ENCODE data around the gene COL28A1. TPM values are rescaled to one million over a fixed set of nuclear protein-coding genes. Genes with fewer than 3 reads are reported as not detected.

Gene COL28A1
- polyA plus RNA-seq, 1 donor (not counting 4 experiments of a cell fraction or from before 2014, with no cell fraction given) = 0.13 TPM

GRCh38 chr7:7539711-7540110 lies 4.0 kb upstream of the COL28A1 start:
- no peaks in the 10 kb centered on the region for H3K9me1 ChIP-seq (ENCODE audit: control insufficient read depth, extremely low read depth, insufficient read depth, low read length)
- no peak overlapping the region for H3K9ac ChIP-seq (ENCODE audit: control insufficient read depth, extremely low read depth, insufficient read depth, low read length)
- no peak overlapping the region for H3K27ac ChIP-seq (ENCODE audit: control insufficient read depth, insufficient read depth, low read length)
- dilution Hi-C loops (cut with MboI; ENCODE audit: extremely low pct_ligation_motif_present, low sequenced_read_pairs) = loop anchor here (25.0 kb wide), 1 partner anchor 102 kb away; no protein-coding TSS in a partner anchor
- TF ChIP-seq CTCF (optimal IDR thresholded peaks at IDR 0.05 in 1 of 3, IDR thresholded peaks at IDR 0.05 in 1 of 3, conservative IDR thresholded peaks at IDR 0.05 in 1 of 3; ENCODE audit: extremely low read depth in 1 of 3, insufficient read depth in 2 of 3, low read length in 3 of 3) (no peak), EZH2 (IDR thresholded peaks at IDR 0.05; ENCODE audit: low read length) (no peak)
- H3K4me1 ChIP-seq (ENCODE audit: control insufficient read depth, extremely low read depth, insufficient read depth, low read length) = no peaks in the 10 kb centered on the region
- no peaks in the 10 kb centered on the region for H3K27me3 ChIP-seq (ENCODE audit: control insufficient read depth, extremely low read depth, insufficient read depth, low read length)
- H3K9me3 ChIP-seq (ENCODE audit: control insufficient read depth, low read depth, low read length) = no peaks in the 10 kb centered on the region
- H3K79me2 ChIP-seq (ENCODE audit: control insufficient read depth, insufficient read depth, low read length) = no peaks in the 10 kb centered on the region
- FAIRE-seq (no peak), DNase-seq (ENCODE audit: low read depth, low spot score) (no peak)
- no peaks in the 10 kb centered on the region for H4K20me1 ChIP-seq (ENCODE audit: control insufficient read depth, extremely low read depth, insufficient read depth, low read length)
- no peak overlapping the region for H2AFZ ChIP-seq (ENCODE audit: control insufficient read depth, low read length)
- no peak overlapping the region for H3K4me2 ChIP-seq (ENCODE audit: control insufficient read depth, extremely low read depth, insufficient read depth, low read depth, low read length)
- H3K4me3 ChIP-seq (ENCODE audit: control insufficient read depth in 2 of 3, extremely low read depth in 1 of 3, insufficient read depth in 2 of 3, low read depth in 1 of 3, low read length in 3 of 3) = no peak overlapping the region
- no peaks in the 10 kb centered on the region for H3K36me3 ChIP-seq (ENCODE audit: control insufficient read depth in 2 of 2, extremely low read depth in 1 of 2, insufficient read depth in 2 of 2, low read length in 2 of 2)

GRCh38 chr7:7539152-7539551 lies 3.5 kb upstream of the COL28A1 start:
- no peaks in the 10 kb centered on the region for H3K79me2 ChIP-seq (ENCODE audit: control insufficient read depth, insufficient read depth, low read length)
- H3K9me3 ChIP-seq (ENCODE audit: control insufficient read depth, low read depth, low read length) = no peaks in the 10 kb centered on the region
- H3K27me3 ChIP-seq (ENCODE audit: control insufficient read depth, extremely low read depth, insufficient read depth, low read length) = no peaks in the 10 kb centered on the region
- H3K4me1 ChIP-seq (ENCODE audit: control insufficient read depth, extremely low read depth, insufficient read depth, low read length) = no peaks in the 10 kb centered on the region
- H3K36me3 ChIP-seq (ENCODE audit: control insufficient read depth in 2 of 2, extremely low read depth in 1 of 2, insufficient read depth in 2 of 2, low read length in 2 of 2) = no peaks in the 10 kb centered on the region
- H2AFZ ChIP-seq (ENCODE audit: control insufficient read depth, low read length) = no peak overlapping the region
- H4K20me1 ChIP-seq (ENCODE audit: control insufficient read depth, extremely low read depth, insufficient read depth, low read length) = no peaks in the 10 kb centered on the region
- no peak for DNase-seq (ENCODE audit: low read depth, low spot score)
- no peak overlapping the region for H3K4me3 ChIP-seq (ENCODE audit: control insufficient read depth in 2 of 3, extremely low read depth in 1 of 3, insufficient read depth in 2 of 3, low read depth in 1 of 3, low read length in 3 of 3)
- no peaks in the 10 kb centered on the region for H3K9me1 ChIP-seq (ENCODE audit: control insufficient read depth, extremely low read depth, insufficient read depth, low read length)
- no peak for FAIRE-seq
- dilution Hi-C loops (cut with MboI; ENCODE audit: extremely low pct_ligation_motif_present, low sequenced_read_pairs) = loop anchor here (25.0 kb wide), 1 partner anchor 102 kb away; no protein-coding TSS in a partner anchor
- no peak overlapping the region for H3K9ac ChIP-seq (ENCODE audit: control insufficient read depth, extremely low read depth, insufficient read depth, low read length)
- H3K4me2 ChIP-seq (ENCODE audit: control insufficient read depth, extremely low read depth, insufficient read depth, low read depth, low read length) = no peak overlapping the region
- TF ChIP-seq CTCF (optimal IDR thresholded peaks at IDR 0.05 in 1 of 3, IDR thresholded peaks at IDR 0.05 in 1 of 3, conservative IDR thresholded peaks at IDR 0.05 in 1 of 3; ENCODE audit: extremely low read depth in 1 of 3, insufficient read depth in 2 of 3, low read length in 3 of 3) = no peak
- TF ChIP-seq EZH2 (IDR thresholded peaks at IDR 0.05; ENCODE audit: low read length) = no peak
- no peak overlapping the region for H3K27ac ChIP-seq (ENCODE audit: control insufficient read depth, insufficient read depth, low read length)
